Measurements from ENCODE around the gene SDSL. TPM values are rescaled to one million over a fixed set of nuclear protein-coding genes. Genes with fewer than 3 reads are reported as not detected.
A peak's percentile ranks its signal among the peaks of the same experiment; 100 is the strongest.

Gene SDSL
- total and polyA plus RNA-seq, 2 experiments from 2014 or later, result not detected

DNA sequence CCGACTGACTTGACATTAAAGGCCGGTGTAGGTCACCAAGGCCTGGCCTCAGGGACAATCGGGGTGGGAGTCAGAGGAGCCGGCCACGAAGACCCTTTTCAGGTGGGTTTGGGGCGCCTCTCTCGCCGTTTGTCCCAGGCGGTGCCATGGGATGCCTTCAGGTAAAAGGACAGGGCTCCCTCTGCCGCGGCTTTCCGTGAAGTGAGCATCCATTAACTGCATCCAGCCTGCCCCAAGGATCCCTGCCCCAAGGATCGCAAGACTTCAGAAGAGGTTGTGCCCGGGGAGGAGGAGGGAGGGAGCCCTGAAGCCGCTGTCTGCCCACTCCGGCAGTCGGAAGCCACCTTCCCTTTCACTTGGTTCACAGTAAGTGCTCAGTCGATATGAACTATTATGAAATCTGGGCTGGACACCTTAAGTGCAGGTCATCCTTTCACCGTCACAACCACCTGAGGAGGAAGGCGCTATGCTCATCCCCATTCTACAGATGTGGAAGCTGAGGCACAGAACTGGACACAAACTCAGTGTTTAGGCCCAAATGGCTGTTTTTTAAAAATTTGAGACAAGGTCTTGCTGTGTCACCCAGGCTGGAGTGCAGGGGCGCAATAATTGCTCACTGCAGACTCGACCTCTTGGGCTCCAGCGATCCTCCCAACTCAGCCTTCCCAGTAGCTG lies 19.5 kb upstream of the SDSL start (continued):
- TF ChIP-seq CREB1 (CRISPR knock-in tag; IDR thresholded peaks at IDR 0.05; ENCODE audit: low read depth), result no peak
- no peak for TF ChIP-seq JUNB (IDR thresholded peaks at IDR 0.05; ENCODE audit: unreplicated experiment)
- no peak for TF ChIP-seq POLR2AphosphoS5 (IDR thresholded peaks at IDR 0.05; ENCODE audit: low read depth)

DNA sequence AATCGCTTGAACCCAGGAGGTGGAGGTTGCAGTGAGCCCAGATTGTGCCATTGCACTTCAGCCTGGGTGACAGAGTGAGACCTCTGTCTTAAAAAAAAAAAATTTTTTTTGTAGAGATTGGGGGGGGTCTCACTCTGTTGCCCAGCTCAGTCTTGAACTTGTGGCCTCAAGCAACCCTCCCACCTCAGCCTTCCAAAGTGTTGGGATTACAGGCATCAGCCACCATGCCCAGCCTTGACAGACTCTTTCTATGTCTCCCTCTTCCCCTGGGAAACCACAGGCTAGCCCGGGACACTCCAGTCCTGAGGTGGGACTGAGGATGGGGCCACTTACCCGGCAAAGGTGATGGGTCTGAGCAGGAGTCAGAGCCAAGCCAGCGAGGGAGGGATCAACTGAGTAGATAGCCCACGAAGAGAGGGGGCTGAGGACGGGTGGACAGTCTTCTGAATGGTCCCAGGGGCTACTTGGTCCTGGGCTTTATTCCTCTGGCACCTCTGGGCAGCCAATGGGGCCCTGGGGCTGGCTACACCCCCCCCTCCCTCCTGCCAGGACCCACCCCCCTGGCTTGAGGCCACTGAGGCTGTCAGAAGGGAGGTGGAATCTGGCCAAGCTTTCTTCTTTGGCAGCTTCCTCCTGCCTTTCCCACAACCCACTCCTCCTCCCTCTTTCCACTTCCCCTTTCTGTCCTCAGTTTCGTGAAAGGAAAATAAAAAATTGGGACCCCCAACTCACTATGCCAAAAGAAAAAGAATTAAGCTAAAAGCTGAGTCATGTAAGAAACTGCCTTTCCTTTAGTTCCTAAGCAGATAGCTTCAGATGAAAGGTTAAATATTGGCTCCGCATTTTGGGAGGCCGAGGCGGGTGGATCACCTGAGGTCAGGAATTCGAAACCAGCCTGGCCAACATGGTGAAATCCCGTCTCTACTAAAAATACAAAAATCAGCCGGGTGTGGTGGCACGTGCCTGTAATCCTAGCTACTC lies 18.5 kb upstream of the SDSL start, which contains the start of gene SDS:
SDS (minus strand) TSS at position 453 of the 981 bp plus-strand sequence. CDS start 4,179 bp downstream, outside the sequence.
- ATAC-seq, result peak; percentile 24; the same call in 2 of the 3 replicates
- no peak for TF ChIP-seq STAT1 (IDR thresholded peaks at IDR 0.05; ENCODE audit: unreplicated experiment)
- TF ChIP-seq, protein P1, sequence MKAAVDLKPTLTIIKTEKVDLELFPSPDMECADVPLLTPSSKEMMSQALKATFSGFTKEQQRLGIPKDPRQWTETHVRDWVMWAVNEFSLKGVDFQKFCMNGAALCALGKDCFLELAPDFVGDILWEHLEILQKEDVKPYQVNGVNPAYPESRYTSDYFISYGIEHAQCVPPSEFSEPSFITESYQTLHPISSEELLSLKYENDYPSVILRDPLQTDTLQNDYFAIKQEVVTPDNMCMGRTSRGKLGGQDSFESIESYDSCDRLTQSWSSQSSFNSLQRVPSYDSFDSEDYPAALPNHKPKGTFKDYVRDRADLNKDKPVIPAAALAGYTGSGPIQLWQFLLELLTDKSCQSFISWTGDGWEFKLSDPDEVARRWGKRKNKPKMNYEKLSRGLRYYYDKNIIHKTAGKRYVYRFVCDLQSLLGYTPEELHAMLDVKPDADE (IDR thresholded peaks at IDR 0.05), result no peak
- TF ChIP-seq JUNB (IDR thresholded peaks at IDR 0.05; ENCODE audit: unreplicated experiment), result no peak
- no peak for TF ChIP-seq EZH2 (IDR thresholded peaks at IDR 0.05; ENCODE audit: low read depth, unreplicated experiment)
- TF ChIP-seq CREB1 (CRISPR knock-in tag; IDR thresholded peaks at IDR 0.05; ENCODE audit: low read depth), result no peak
- TF ChIP-seq, protein P2, sequence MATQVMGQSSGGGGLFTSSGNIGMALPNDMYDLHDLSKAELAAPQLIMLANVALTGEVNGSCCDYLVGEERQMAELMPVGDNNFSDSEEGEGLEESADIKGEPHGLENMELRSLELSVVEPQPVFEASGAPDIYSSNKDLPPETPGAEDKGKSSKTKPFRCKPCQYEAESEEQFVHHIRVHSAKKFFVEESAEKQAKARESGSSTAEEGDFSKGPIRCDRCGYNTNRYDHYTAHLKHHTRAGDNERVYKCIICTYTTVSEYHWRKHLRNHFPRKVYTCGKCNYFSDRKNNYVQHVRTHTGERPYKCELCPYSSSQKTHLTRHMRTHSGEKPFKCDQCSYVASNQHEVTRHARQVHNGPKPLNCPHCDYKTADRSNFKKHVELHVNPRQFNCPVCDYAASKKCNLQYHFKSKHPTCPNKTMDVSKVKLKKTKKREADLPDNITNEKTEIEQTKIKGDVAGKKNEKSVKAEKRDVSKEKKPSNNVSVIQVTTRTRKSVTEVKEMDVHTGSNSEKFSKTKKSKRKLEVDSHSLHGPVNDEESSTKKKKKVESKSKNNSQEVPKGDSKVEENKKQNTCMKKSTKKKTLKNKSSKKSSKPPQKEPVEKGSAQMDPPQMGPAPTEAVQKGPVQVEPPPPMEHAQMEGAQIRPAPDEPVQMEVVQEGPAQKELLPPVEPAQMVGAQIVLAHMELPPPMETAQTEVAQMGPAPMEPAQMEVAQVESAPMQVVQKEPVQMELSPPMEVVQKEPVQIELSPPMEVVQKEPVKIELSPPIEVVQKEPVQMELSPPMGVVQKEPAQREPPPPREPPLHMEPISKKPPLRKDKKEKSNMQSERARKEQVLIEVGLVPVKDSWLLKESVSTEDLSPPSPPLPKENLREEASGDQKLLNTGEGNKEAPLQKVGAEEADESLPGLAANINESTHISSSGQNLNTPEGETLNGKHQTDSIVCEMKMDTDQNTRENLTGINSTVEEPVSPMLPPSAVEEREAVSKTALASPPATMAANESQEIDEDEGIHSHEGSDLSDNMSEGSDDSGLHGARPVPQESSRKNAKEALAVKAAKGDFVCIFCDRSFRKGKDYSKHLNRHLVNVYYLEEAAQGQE (IDR thresholded peaks at IDR 0.05; ENCODE audit: unreplicated experiment), result no peak
- no peak for TF ChIP-seq EZH2phosphoT487 (IDR thresholded peaks at IDR 0.05; ENCODE audit: unreplicated experiment)
- no peak for TF ChIP-seq NANOG (IDR thresholded peaks at IDR 0.05; ENCODE audit: borderline replicate concordance)
- TF ChIP-seq, protein P3, sequence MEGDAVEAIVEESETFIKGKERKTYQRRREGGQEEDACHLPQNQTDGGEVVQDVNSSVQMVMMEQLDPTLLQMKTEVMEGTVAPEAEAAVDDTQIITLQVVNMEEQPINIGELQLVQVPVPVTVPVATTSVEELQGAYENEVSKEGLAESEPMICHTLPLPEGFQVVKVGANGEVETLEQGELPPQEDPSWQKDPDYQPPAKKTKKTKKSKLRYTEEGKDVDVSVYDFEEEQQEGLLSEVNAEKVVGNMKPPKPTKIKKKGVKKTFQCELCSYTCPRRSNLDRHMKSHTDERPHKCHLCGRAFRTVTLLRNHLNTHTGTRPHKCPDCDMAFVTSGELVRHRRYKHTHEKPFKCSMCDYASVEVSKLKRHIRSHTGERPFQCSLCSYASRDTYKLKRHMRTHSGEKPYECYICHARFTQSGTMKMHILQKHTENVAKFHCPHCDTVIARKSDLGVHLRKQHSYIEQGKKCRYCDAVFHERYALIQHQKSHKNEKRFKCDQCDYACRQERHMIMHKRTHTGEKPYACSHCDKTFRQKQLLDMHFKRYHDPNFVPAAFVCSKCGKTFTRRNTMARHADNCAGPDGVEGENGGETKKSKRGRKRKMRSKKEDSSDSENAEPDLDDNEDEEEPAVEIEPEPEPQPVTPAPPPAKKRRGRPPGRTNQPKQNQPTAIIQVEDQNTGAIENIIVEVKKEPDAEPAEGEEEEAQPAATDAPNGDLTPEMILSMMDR (conservative IDR thresholded peaks at IDR 0.05; ENCODE audit: low read depth in 2 of 2), result no peak
- no peak for TF ChIP-seq POLR2AphosphoS5 (IDR thresholded peaks at IDR 0.05; ENCODE audit: low read depth)
- no peak for TF ChIP-seq ZNF114 (CRISPR knock-in tag; IDR thresholded peaks at IDR 0.05)

More for the DNA sequence above, 18.5 kb upstream of the SDSL start, which contains the start of gene SDS:
- Mint-ChIP-seq H3K27ac (no peak within 1 kb of the TSS), H3K36me3 (ENCODE audit: low read depth) (no peaks in the 10 kb centered on the region), H3K4me1 (peaks cover 22% of the 10 kb centered on the region), H3K4me3 (no peak within 1 kb of the TSS), H3K9me3 (no peaks in the 10 kb centered on the region), H3K27me3 (ENCODE audit: insufficient read depth, low read depth, poor library complexity) (peaks cover 4% of the 10 kb centered on the region)
- Histone ChIP-seq H2AFZ (peak within 1 kb of the TSS; percentile 59), H4K20me1 (replicated peaks; ENCODE audit: insufficient read depth) (no peaks in the 10 kb centered on the region), H3K27ac (ENCODE audit: low read depth) (no peak within 1 kb of the TSS), H3K36me3 (ENCODE audit: insufficient read depth) (no peaks in the 10 kb centered on the region), H3K79me2 (replicated peaks; ENCODE audit: insufficient read depth) (no peaks in the 10 kb centered on the region), H3K4me1 (ENCODE audit: insufficient read depth) (peaks cover 25% of the 10 kb centered on the region), H3K4me3 (no peak within 1 kb of the TSS), H3K27me3 (ENCODE audit: insufficient read depth) (no peaks in the 10 kb centered on the region), H3K9me2 (ENCODE audit: insufficient read depth) (no peaks in the 10 kb centered on the region), H3K4me2 (no peak within 1 kb of the TSS), H3F3A (replicated peaks; ENCODE audit: low read depth) (no peaks in the 10 kb centered on the region)
- DNase-seq (ENCODE audit: low spot score), result no peak

Measured in GM23338 (cell line).